HepG2 (cell line): Measurements from ENCODE around the gene C14orf93. TPM values are rescaled to one million over a fixed set of nuclear protein-coding genes. Genes with fewer than 3 reads are reported as not detected.

Experiments used
- ASH2L ChIP-seq: fragments of 300-600, 200-600 bp; sonication (generic); IDR thresholded peaks from 2 replicates; pipeline ENCODE4 v1.7.0; 2017; ENCODE audit warnings: low read depth, mild to moderate bottlenecking, moderate library complexity, mixed read lengths, low read length; ENCODE audit not compliant: insufficient read length
- BRCA1 ChIP-seq: sonication (generic); formaldehyde crosslinking; IDR thresholded peaks from 2 replicates; pipeline ENCODE4 v1.4.0; 2020; ENCODE audit warnings: missing genetic modification reagents
- CEBPB ChIP-seq: IDR thresholded peaks from 2 replicates; pipeline ENCODE4 v1.6.1; 2011; ENCODE audit warnings: low read depth, low read length, improper control_type of control experiment, borderline replicate concordance
- CHD4 ChIP-seq: fragments of 200-600 bp; sonication (generic); IDR thresholded peaks from 2 replicates; pipeline ENCODE4 v1.7.0; 2017; ENCODE audit warnings: mild to moderate bottlenecking, low read length, borderline replicate concordance
- ESRRA ChIP-seq: sonication (generic); formaldehyde crosslinking; IDR thresholded peaks from 2 replicates; pipeline ENCODE4 v1.5.1; 2020; ENCODE audit warnings: mild to moderate bottlenecking, low read depth, missing genetic modification reagents
- HNF4A ChIP-seq: sonication (generic); formaldehyde crosslinking; IDR thresholded peaks from 2 replicates; pipeline ENCODE4 v1.4.0; 2020; ENCODE audit warnings: missing genetic modification reagents
- IKZF4 ChIP-seq: sonication (generic); formaldehyde crosslinking; IDR thresholded peaks from 2 replicates; pipeline ENCODE4 v1.5.1; 2020; ENCODE audit warnings: borderline replicate concordance, mild to moderate bottlenecking, low read depth, missing genetic modification reagents; ENCODE audit errors: not compliant biosample characterization
- KDM1A ChIP-seq: IDR thresholded peaks from 2 replicates; pipeline ENCODE4 v1.6.1; 2016; ENCODE audit warnings: missing compliant biosample characterization
- KDM2A ChIP-seq: sonication (generic); formaldehyde crosslinking; IDR thresholded peaks from 2 replicates; pipeline ENCODE4 v1.4.0; 2020; ENCODE audit warnings: low read depth, missing genetic modification reagents, borderline replicate concordance
- KLF12 ChIP-seq: sonication (generic); formaldehyde crosslinking; IDR thresholded peaks from 2 replicates; pipeline ENCODE4 v1.4.0; 2020; ENCODE audit warnings: missing genetic modification reagents, borderline replicate concordance
- MAFG ChIP-seq: sonication (generic); formaldehyde crosslinking; IDR thresholded peaks from 2 replicates; pipeline ENCODE4 v1.5.1; 2020; ENCODE audit warnings: mild to moderate bottlenecking, missing genetic modification reagents
- MYC ChIP-seq: sonication (generic); formaldehyde crosslinking; IDR thresholded peaks from 2 replicates; pipeline ENCODE4 v1.9.0; 2021; ENCODE audit warnings: missing genetic modification reagents, borderline replicate concordance
- NCOA1 ChIP-seq: sonication (generic); formaldehyde crosslinking; IDR thresholded peaks from 2 replicates; pipeline ENCODE4 v1.9.0; 2021; ENCODE audit warnings: missing genetic modification reagents
- NCOR1 ChIP-seq: fragments of 200-600 bp; sonication (generic); IDR thresholded peaks from 2 replicates; pipeline ENCODE4 v1.7.0; 2017; ENCODE audit warnings: antibody characterized with exemption, low read length, borderline replicate concordance
- PAF1 ChIP-seq: IDR thresholded peaks from 2 replicates; pipeline ENCODE4 v1.6.1; 2016; ENCODE audit warnings: missing genetic modification reagents, missing compliant biosample characterization
- TBP ChIP-seq: sonication (generic); formaldehyde crosslinking; IDR thresholded peaks from 2 replicates; pipeline ENCODE4 v1.5.0; 2020; ENCODE audit warnings: missing genetic modification reagents
- ZMAT3 ChIP-seq: sonication (generic); formaldehyde crosslinking; conservative IDR thresholded peaks from 2 replicates; pipeline ENCODE4 v1.7.0; 2021; ENCODE audit warnings: missing genetic modification reagents
- ZNF234 ChIP-seq: sonication (generic); formaldehyde crosslinking; conservative IDR thresholded peaks from 2 replicates; pipeline ENCODE4 v1.5.1; 2020; ENCODE audit warnings: mild to moderate bottlenecking, missing genetic modification reagents
- ZNF446 ChIP-seq: sonication (generic); formaldehyde crosslinking; IDR thresholded peaks from 2 replicates; pipeline ENCODE4 v1.5.0; 2020; ENCODE audit warnings: mild to moderate bottlenecking, missing genetic modification reagents
- ZNF543 ChIP-seq: sonication (generic); formaldehyde crosslinking; IDR thresholded peaks from 2 replicates; pipeline ENCODE4 v1.4.0; 2020; ENCODE audit warnings: mild to moderate bottlenecking, missing genetic modification reagents
- ZNF562 ChIP-seq: sonication (generic); formaldehyde crosslinking; IDR thresholded peaks from 2 replicates; pipeline ENCODE4 v1.8.0; 2022; ENCODE audit warnings: missing genetic modification reagents, borderline replicate concordance
- ZNF614 ChIP-seq: IDR thresholded peaks from 2 replicates; pipeline ENCODE4 v1.6.1; 2018; ENCODE audit warnings: missing biosample characterization, missing genetic modification reagents, inconsistent platforms, borderline replicate concordance
- ZNF670 ChIP-seq: sonication (generic); formaldehyde crosslinking; IDR thresholded peaks from 2 replicates; pipeline ENCODE4 v1.8.0; 2022; ENCODE audit warnings: mild to moderate bottlenecking, missing genetic modification reagents, borderline replicate concordance
- ZNF703 ChIP-seq: sonication (generic); formaldehyde crosslinking; IDR thresholded peaks from 2 replicates; pipeline ENCODE4 v1.5.1; 2020; ENCODE audit warnings: missing genetic modification reagents, mild to moderate bottlenecking, moderate library complexity, borderline replicate concordance
- polyA plus RNA-seq, 8 experiments: library from polyadenylated mRNA; depleted of rRNA in 3 of 8; stranded (reverse) in 7 of 8; unstranded in 1 of 8; fragments of >200 nt; fragmentation: Illumina TruSeq in 4 of 8; extraction: Trizol in 4 of 8; gene quantifications; 2 replicates each; pipeline versions ENCODE4 v1.2.1 to v1.2.3, GENCODE V29; 2011 to 2016; ENCODE audit warnings: low read depth in 4 of 8, missing spikeins in 1 of 8, mixed read lengths in 1 of 8; ENCODE audit not compliant: insufficient read depth in 1 of 8
- total RNA-seq, 5 experiments: library from RNA; depleted of rRNA; stranded (reverse); fragments of >200 nt; fragmentation: Illumina TruSeq; extraction: Trizol; gene quantifications; 2 replicates each; pipeline ENCODE4 v1.2.3, GENCODE V29; 2016; ENCODE audit warnings: low read depth in 1 of 5
- TF ChIP-seq, protein P1 (sequence below): sonication (generic); formaldehyde crosslinking; IDR thresholded peaks from 2 replicates; pipeline ENCODE4 v1.8.0; 2022; ENCODE audit warnings: missing genetic modification reagents, mild to moderate bottlenecking, inconsistent platforms, borderline replicate concordance
- TF ChIP-seq, protein P2 (sequence below): sonication (generic); formaldehyde crosslinking; IDR thresholded peaks from 2 replicates; pipeline ENCODE4 v1.4.0; 2020; ENCODE audit warnings: mild to moderate bottlenecking, missing genetic modification reagents

The C14orf93 gene
- total and polyA plus RNA-seq, 2 of the 13 experiments (the other 11 are each of a cell fraction or from before 2014, with no cell fraction given), result 11.4 to 22.5 TPM

DNA sequence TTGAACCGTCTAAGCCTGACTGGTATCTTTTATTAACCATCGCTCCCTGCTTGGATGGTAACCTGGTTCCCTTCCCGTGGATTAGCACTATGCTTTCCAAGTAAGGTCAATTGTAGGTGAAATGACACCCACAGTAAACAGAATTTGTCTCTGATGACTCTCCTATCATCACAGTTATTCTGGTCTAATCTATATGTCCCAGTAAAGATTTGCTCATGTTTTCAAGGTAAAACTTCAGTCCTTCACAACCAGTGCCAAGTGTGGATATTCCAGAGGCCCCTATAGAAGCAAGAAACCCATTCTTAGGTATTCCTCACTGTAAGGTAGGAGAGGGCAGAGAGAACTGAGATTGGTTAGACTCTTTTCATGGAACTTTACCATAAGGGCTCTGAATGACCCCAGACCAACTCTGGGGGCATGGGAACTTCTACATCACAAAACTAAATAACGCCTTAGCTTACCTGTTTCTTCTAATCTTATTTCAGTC is 43.1 kb downstream of the C14orf93 start (continued):
- TF ChIP-seq, protein P1, sequence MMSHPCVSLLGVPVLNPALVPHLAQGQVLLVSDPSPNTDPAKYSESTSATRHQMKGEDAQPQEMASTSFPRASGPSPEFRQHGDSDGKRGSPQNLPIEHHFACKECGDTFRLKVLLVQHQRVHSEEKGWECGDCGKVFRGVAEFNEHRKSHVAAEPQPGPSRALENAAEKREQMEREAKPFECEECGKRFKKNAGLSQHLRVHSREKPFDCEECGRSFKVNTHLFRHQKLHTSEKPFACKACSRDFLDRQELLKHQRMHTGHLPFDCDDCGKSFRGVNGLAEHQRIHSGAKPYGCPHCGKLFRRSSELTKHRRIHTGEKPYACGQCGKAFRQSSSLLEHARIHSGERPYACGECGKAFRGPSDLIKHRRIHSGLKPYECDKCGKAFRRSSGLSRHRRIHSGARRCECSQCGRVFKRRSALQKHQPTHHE, result no peak
- no peak for TF ChIP-seq ZNF562 (CRISPR knock-in tag)
- no peak for TF ChIP-seq ASH2L
- TF ChIP-seq NCOR1, result no peak
- no peak for TF ChIP-seq ZNF234
- TF ChIP-seq ZMAT3, result no peak
- no peak for TF ChIP-seq ZNF703 (CRISPR knock-in tag)
- TF ChIP-seq KDM2A (CRISPR knock-in tag), result no peak; the same call in 1 of the 2 replicates
- TF ChIP-seq NCOA1 (CRISPR knock-in tag), result no peak; the same call in 1 of the 2 replicates
- TF ChIP-seq KLF12, result no peak
- TF ChIP-seq HNF4A (CRISPR knock-in tag), result no peak
- no peak for TF ChIP-seq TBP (CRISPR knock-in tag)
- no peak; the same call in 1 of the 2 replicates for TF ChIP-seq ESRRA (CRISPR knock-in tag)
- no peak for TF ChIP-seq ZNF446 (CRISPR knock-in tag)
- no peak for TF ChIP-seq MYC (CRISPR knock-in tag)
- no peak for TF ChIP-seq ZNF614
- TF ChIP-seq CHD4, result no peak
- TF ChIP-seq MAFG, result no peak
- no peak for TF ChIP-seq BRCA1 (CRISPR knock-in tag)
- no peak for TF ChIP-seq KDM1A (CRISPR knock-in tag)
- TF ChIP-seq ZNF543, result no peak
- TF ChIP-seq, protein P2, sequence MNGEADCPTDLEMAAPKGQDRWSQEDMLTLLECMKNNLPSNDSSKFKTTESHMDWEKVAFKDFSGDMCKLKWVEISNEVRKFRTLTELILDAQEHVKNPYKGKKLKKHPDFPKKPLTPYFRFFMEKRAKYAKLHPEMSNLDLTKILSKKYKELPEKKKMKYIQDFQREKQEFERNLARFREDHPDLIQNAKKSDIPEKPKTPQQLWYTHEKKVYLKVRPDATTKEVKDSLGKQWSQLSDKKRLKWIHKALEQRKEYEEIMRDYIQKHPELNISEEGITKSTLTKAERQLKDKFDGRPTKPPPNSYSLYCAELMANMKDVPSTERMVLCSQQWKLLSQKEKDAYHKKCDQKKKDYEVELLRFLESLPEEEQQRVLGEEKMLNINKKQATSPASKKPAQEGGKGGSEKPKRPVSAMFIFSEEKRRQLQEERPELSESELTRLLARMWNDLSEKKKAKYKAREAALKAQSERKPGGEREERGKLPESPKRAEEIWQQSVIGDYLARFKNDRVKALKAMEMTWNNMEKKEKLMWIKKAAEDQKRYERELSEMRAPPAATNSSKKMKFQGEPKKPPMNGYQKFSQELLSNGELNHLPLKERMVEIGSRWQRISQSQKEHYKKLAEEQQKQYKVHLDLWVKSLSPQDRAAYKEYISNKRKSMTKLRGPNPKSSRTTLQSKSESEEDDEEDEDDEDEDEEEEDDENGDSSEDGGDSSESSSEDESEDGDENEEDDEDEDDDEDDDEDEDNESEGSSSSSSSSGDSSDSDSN (CRISPR knock-in tag), result 0 out of 2 replicates have a peak, but pooled peaks have one; percentile 44
- TF ChIP-seq ZNF670 (CRISPR knock-in tag), result no peak
- no peak; the same call in 1 of the 2 replicates for TF ChIP-seq PAF1 (CRISPR knock-in tag)
- no peak for TF ChIP-seq IKZF4 (CRISPR knock-in tag)
- TF ChIP-seq CEBPB, result no peak
